Measurements from ENCODE around the gene CSMD2. TPM values are rescaled to one million over a fixed set of nuclear protein-coding genes. Genes with fewer than 3 reads are reported as not detected.

Gene CSMD2
- total RNA-seq, 1 donor from 2014 or later: 2.1 TPM

- TF ChIP-seq, protein P1, sequence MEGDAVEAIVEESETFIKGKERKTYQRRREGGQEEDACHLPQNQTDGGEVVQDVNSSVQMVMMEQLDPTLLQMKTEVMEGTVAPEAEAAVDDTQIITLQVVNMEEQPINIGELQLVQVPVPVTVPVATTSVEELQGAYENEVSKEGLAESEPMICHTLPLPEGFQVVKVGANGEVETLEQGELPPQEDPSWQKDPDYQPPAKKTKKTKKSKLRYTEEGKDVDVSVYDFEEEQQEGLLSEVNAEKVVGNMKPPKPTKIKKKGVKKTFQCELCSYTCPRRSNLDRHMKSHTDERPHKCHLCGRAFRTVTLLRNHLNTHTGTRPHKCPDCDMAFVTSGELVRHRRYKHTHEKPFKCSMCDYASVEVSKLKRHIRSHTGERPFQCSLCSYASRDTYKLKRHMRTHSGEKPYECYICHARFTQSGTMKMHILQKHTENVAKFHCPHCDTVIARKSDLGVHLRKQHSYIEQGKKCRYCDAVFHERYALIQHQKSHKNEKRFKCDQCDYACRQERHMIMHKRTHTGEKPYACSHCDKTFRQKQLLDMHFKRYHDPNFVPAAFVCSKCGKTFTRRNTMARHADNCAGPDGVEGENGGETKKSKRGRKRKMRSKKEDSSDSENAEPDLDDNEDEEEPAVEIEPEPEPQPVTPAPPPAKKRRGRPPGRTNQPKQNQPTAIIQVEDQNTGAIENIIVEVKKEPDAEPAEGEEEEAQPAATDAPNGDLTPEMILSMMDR (IDR thresholded peaks at IDR 0.05; ENCODE audit: unreplicated experiment): no peak
- H3K9me3 Mint-ChIP-seq (ENCODE audit: unreplicated experiment): no peaks in the 10 kb centered on the region
- H3K4me1 Mint-ChIP-seq (ENCODE audit: unreplicated experiment): peaks cover 5% of the 10 kb centered on the region
- DNase-seq (ENCODE audit: low spot score): no peak
- H3K27me3 Mint-ChIP-seq (ENCODE audit: unreplicated experiment): no peaks in the 10 kb centered on the region
- no peaks in the 10 kb centered on the region for H3K36me3 Mint-ChIP-seq (ENCODE audit: low read depth, unreplicated experiment)
- no peak overlapping the region for H3K4me3 Mint-ChIP-seq (ENCODE audit: unreplicated experiment)
- H3K27ac Mint-ChIP-seq (ENCODE audit: unreplicated experiment): no peak overlapping the region
Measured at GRCh38 chr1:33685256-33685655, 479.8 kb downstream of the CSMD2 start.

DNA sequence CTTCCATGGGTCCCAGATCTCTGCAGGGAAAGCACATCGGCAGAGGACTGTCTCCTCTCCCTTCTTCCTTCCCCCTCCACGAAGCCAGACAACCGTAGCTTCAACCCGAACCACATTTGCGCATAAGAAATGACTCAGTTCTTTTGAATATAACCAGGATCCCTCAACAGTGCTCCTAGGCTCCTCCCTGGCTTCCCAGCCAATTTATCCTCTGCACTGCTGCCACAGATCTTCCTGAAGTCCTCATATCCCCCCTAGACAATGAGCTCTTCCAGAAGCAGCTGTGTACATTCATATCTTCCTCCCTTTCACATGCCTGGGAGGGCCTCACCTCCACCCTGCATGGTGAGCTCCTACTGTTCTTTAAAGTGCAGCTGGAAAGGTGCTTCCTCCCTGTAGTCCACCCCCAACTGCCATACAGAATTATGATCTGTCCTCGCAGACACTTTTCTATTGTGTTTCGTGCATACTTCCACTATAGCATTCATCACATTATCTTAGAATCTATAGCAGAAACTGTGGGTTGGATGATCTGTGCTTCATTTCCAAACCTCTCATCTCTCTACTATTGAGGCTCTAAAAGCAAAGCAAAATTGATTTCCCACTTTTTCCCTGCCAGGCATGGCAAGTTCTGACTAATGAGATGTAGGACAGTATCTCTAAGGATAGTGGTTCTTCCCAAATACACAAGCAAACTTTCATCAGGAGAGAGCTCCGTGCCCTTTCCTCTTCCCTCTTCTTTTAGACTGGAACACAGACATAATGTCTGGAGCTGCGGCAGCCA lies 480.4 kb downstream of the CSMD2 start:
- no peak overlapping the region for H3K27ac Mint-ChIP-seq (ENCODE audit: unreplicated experiment)
- no peak for DNase-seq (ENCODE audit: low spot score)
- no peak overlapping the region for H3K4me3 Mint-ChIP-seq (ENCODE audit: unreplicated experiment)
- H3K36me3 Mint-ChIP-seq (ENCODE audit: low read depth, unreplicated experiment): no peaks in the 10 kb centered on the region
- no peaks in the 10 kb centered on the region for H3K27me3 Mint-ChIP-seq (ENCODE audit: unreplicated experiment)
- peaks cover 5% of the 10 kb centered on the region for H3K4me1 Mint-ChIP-seq (ENCODE audit: unreplicated experiment)
- TF ChIP-seq, protein P1 (IDR thresholded peaks at IDR 0.05; ENCODE audit: unreplicated experiment): no peak
- no peaks in the 10 kb centered on the region for H3K9me3 Mint-ChIP-seq (ENCODE audit: unreplicated experiment)

DNA sequence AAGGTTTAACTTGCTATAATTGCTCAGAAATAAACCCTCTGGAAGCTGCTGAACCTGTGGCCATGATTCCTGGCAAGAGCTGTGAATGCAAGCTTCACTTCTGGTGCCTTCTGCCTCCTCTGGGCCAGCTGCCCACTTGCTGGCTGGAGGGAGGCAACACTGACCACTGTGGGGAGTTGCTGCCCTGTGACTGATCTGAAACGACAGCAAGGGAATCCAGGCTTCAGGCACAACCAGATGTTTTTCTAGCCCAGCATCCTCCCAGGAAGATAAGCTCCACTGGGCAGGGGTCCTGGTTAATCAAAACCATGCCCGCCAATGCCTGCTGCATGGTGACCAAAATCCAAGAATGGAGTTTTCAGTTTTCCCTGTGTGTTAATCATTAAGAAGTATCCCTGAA lies 481.1 kb downstream of the CSMD2 start:
- no peak overlapping the region for H3K4me3 Mint-ChIP-seq (ENCODE audit: unreplicated experiment)
- TF ChIP-seq, protein P1 (IDR thresholded peaks at IDR 0.05; ENCODE audit: unreplicated experiment): no peak
- no peak overlapping the region for H3K27ac Mint-ChIP-seq (ENCODE audit: unreplicated experiment)
- DNase-seq (ENCODE audit: low spot score): no peak
- H3K27me3 Mint-ChIP-seq (ENCODE audit: unreplicated experiment): no peaks in the 10 kb centered on the region
- no peaks in the 10 kb centered on the region for H3K9me3 Mint-ChIP-seq (ENCODE audit: unreplicated experiment)
- peaks cover 5% of the 10 kb centered on the region for H3K4me1 Mint-ChIP-seq (ENCODE audit: unreplicated experiment)
- H3K36me3 Mint-ChIP-seq (ENCODE audit: low read depth, unreplicated experiment): no peaks in the 10 kb centered on the region

DNA sequence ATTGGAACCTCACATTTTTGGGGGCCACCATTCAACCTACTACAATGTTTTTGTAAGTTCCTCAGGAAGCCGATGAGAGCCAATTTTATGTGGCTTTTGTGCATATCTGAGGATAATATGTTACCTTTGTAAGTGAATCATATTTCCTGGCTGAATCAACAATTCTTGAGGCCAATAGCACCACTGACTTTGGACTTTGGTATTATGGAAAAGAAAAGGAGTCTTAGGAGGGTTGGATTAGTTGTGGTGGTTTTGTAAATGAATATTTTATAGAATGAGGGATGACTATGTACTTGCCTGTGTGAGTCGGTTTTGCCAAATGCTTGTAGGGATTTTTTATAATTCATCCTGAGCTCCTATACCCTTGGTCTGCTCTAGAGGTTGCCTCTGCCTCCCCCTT lies 482.7 kb downstream of the CSMD2 start:
- H3K9me3 Mint-ChIP-seq (ENCODE audit: unreplicated experiment): no peaks in the 10 kb centered on the region
- TF ChIP-seq, protein P1 (IDR thresholded peaks at IDR 0.05; ENCODE audit: unreplicated experiment): no peak
- no peak for DNase-seq (ENCODE audit: low spot score)
- H3K36me3 Mint-ChIP-seq (ENCODE audit: low read depth, unreplicated experiment): no peaks in the 10 kb centered on the region
- no peaks in the 10 kb centered on the region for H3K27me3 Mint-ChIP-seq (ENCODE audit: unreplicated experiment)
- no peak overlapping the region for H3K4me3 Mint-ChIP-seq (ENCODE audit: unreplicated experiment)
- peaks cover 5% of the 10 kb centered on the region for H3K4me1 Mint-ChIP-seq (ENCODE audit: unreplicated experiment)
- H3K27ac Mint-ChIP-seq (ENCODE audit: unreplicated experiment): no peak overlapping the region

DNA sequence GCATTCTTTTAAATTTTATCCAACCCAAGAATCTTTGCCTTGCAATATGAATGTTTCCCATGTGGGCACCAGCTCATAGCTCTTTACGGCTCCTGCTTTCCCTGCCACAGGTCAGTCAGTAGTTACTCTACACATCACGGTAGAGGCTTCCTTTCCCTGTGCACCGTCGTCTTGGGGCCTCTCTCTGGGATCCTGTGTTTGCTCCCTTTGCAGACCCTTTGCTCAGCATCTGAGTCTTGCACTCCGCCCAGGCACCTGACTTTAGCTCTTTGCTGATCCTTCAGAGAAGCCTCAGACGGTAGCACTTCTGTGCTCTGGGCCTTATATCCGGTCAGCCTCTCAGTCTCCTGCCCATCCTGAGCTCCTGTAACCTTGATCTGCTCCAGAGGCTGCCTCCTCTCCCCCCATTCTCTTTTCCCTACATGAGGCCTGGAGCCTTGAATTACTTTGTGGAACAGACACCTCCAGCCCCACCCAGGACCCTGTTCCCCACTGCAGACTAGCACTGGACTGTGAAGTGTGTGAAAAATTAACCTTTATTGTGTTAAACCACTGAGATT lies 484.7 kb downstream of the CSMD2 start:
- H3K9me3 Mint-ChIP-seq (ENCODE audit: unreplicated experiment): no peaks in the 10 kb centered on the region
- H3K4me1 Mint-ChIP-seq (ENCODE audit: unreplicated experiment): peaks cover 5% of the 10 kb centered on the region
- DNase-seq (ENCODE audit: low spot score): no peak
- TF ChIP-seq, protein P1 (IDR thresholded peaks at IDR 0.05; ENCODE audit: unreplicated experiment): no peak
- H3K27ac Mint-ChIP-seq (ENCODE audit: unreplicated experiment): no peak overlapping the region
- no peaks in the 10 kb centered on the region for H3K36me3 Mint-ChIP-seq (ENCODE audit: low read depth, unreplicated experiment)
- no peaks in the 10 kb centered on the region for H3K27me3 Mint-ChIP-seq (ENCODE audit: unreplicated experiment)
- no peak overlapping the region for H3K4me3 Mint-ChIP-seq (ENCODE audit: unreplicated experiment)

Measured in endothelial cell (in vitro differentiated cells).